Mucosa of rectum (tissue), 2 donors: ENCODE measurements around the gene NR3C2.
"Not testable (repeated sequence)": the region's sequence is repeated elsewhere in the genome, so short reads cannot be mapped to it uniquely, and the experiment has no call there.

Experiments
- H3K27ac ChIP-seq, 2 donors: one replicate each; pipeline ENCODE4 v1.7.0; 2013; ENCODE audit warnings: inconsistent platforms in 2 of 2, low read depth in 2 of 2, low read length in 2 of 2
- H3K27me3 ChIP-seq, 2 donors: one replicate each; pipeline ENCODE4 v1.7.0; 2013; ENCODE audit warnings: low read length in 2 of 2; ENCODE audit not compliant: control insufficient read depth in 2 of 2, insufficient read depth in 2 of 2
- H3K36me3 ChIP-seq, 2 donors: one replicate each; pipeline ENCODE4 v1.7.0; 2013; ENCODE audit warnings: low read length in 2 of 2; ENCODE audit not compliant: control insufficient read depth in 2 of 2, insufficient read depth in 2 of 2
- H3K4me1 ChIP-seq, 2 donors: one replicate each; pipeline ENCODE4 v1.7.0; 2013; ENCODE audit warnings: low read length in 2 of 2, mild to moderate bottlenecking in 1 of 2; ENCODE audit not compliant: control insufficient read depth in 2 of 2, insufficient read depth in 2 of 2
- H3K4me3 ChIP-seq, 2 donors: one replicate each; pipeline ENCODE4 v1.7.0; 2013; ENCODE audit warnings: low read length in 2 of 2
- H3K9ac ChIP-seq, 2 donors: one replicate each; pipeline ENCODE4 v1.7.0; 2013; ENCODE audit warnings: low read length in 2 of 2, low read depth in 1 of 2, mild to moderate bottlenecking in 1 of 2
- H3K9me3 ChIP-seq, 2 donors: one replicate each; pipeline ENCODE4 v1.7.0; 2013; ENCODE audit warnings: low read length in 2 of 2; ENCODE audit not compliant: control insufficient read depth in 2 of 2
- donor health status: healthy.
- donor health status: Normal muscosa, but diverticular disease.

NR3C2 gene

DNA sequence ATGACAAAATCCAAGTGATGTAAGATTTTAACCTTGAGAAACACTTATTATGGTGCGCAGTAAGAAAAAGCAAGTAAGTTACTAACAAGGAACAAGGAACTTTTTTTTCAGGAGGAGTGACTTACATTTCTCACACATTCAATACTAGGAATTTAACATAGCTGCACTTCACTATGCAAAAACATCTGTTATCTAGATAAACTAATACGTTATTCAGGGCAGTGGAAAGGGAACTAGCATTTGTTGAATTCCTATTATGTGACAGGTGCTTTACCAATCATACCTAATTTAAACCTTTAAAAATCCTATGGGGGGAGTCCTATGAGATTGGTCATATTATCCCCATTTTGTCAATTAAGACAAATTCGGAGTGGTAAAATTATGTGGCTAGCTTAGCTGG, 238.0 kb downstream of the NR3C2 start:
- peaks cover 3 to 6% of the 10 kb centered on the region in 2 donors for H3K4me1 ChIP-seq
- no peaks in the 10 kb centered on the region for H3K9me3 ChIP-seq
- no peak overlapping the region for H3K27ac ChIP-seq
- no peaks in the 10 kb centered on the region for H3K27me3 ChIP-seq
- H3K9ac ChIP-seq, result no peak overlapping the region
- no peaks in the 10 kb centered on the region for H3K36me3 ChIP-seq
- H3K4me3 ChIP-seq, result no peak overlapping the region

DNA sequence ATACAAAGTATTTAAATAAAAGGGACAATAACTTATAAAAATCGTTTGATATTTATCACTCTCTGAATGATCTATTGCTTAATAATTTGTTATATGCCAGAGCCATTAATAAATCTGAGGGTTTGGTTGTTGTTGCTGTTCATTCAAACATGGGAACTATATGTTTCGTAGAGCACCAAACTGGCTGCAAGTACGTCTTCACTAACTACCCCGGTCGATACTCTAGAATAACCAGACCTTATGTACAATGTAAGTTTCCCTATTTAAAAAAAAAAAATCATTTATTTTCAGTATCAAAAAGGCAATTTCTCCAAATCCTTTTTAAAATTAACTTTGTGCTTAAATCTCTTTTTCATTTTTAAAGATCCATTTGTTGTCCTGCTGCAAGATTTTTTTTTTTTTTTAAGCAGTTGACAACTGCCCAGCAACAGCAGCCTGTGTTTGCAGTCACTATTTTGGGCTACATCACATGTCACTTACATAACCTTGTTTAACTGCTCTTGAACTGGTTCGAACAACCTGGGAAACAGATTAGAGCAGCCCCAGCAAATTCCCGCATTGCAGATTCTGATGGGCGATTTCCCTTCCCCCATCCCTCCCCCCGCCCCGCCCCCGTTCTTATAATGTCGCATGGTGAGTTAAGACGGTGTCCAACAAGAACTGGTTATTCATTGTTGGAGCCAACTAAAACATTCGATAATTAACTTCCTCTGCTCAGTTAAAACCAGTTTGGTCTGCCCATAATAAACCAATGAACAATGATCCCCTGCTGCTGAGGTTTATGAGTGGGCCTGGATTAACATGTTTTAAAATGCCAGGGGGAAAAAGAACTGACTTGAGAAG, 238.9 kb downstream of the NR3C2 start:
- Histone ChIP-seq H3K4me3 (no peak overlapping the region), H3K9me3 (no peaks in the 10 kb centered on the region), H3K27ac (no peak overlapping the region), H3K4me1 (peaks cover 3 to 6% of the 10 kb centered on the region in 2 donors), H3K9ac (no peak overlapping the region), H3K27me3 (no peaks in the 10 kb centered on the region), H3K36me3 (no peaks in the 10 kb centered on the region)

DNA sequence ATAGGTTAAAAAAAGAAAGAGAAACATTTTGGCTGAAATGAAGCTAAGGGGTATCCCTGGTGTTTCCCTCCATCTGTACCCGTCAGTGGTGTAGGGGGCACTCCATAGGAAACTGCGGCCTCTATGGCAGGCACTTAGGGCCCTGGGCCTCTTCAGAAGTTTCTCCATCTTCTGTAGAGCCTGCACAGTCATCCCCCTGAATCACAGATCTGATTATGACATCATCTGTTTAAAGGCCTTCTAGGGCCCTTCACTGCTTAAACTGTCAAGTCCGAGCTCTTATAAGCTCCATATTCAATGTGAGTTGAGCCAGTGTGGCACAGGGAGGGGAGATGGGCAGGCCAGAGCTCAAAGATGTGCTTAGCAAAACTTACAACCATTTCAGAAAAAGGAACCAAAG, 241.3 kb downstream of the NR3C2 start:
- no peak overlapping the region for H3K9ac ChIP-seq
- H3K36me3 ChIP-seq, result peaks cover 0 to 3% of the 10 kb centered on the region in 2 donors
- peaks cover 3 to 6% of the 10 kb centered on the region in 2 donors for H3K4me1 ChIP-seq
- no peak overlapping the region for H3K27ac ChIP-seq
- H3K9me3 ChIP-seq, result no peaks in the 10 kb centered on the region
- no peak overlapping the region for H3K4me3 ChIP-seq
- H3K27me3 ChIP-seq, result no peaks in the 10 kb centered on the region

DNA sequence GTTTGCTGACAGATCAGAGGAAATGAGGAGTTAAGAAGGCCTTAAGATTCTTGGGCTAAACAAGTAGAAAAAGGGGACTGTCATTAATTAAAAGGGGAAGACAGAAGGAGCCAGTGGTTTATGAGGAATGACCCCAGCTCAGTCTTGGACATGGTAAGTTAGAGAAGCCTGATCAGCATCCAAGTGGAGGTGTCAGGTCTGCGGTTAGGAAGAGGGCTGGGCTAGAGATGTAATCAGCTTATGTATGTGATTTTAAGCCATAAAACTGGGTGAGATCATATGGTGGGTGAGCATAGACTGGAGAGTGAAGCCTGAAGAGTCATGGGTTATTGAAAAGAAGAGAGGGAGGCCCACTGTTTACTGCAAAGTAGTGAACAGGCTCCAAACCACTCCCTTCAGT, 246.1 kb downstream of the NR3C2 start:
- H3K27me3 ChIP-seq, result no peaks in the 10 kb centered on the region
- peaks cover 15 to 24% of the 10 kb centered on the region in 2 donors for H3K36me3 ChIP-seq
- H3K9ac ChIP-seq, result no peak overlapping the region
- peaks cover 0 to 3% of the 10 kb centered on the region in 2 donors for H3K4me1 ChIP-seq
- H3K27ac ChIP-seq, result no peak overlapping the region
- no peak overlapping the region for H3K4me3 ChIP-seq
- no peaks in the 10 kb centered on the region for H3K9me3 ChIP-seq

DNA sequence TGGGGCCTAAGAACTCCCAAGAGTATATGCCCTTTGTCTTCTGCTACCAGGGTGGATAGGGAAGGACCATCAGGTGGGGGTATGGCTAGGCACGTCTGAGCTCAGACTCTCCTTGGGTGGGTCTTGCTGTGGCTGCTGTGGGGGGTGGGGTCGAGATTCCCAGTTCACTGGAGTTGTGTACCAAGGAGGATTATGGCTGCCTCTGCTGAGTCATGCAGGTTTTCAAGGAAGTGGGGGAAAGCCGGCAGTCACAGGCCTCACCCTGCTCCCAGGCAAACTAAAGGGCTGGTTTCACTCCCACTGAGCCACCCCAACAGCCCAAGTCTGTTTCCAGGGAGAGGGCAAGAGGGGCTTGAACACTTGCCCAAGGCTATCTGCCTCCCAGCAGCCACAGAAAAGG, 249.7 kb downstream of the NR3C2 start:
- H3K27ac ChIP-seq, result peak overlapping the region in 1 of 2 donors; percentile 51
- H3K9ac ChIP-seq, result no peak overlapping the region

DNA sequence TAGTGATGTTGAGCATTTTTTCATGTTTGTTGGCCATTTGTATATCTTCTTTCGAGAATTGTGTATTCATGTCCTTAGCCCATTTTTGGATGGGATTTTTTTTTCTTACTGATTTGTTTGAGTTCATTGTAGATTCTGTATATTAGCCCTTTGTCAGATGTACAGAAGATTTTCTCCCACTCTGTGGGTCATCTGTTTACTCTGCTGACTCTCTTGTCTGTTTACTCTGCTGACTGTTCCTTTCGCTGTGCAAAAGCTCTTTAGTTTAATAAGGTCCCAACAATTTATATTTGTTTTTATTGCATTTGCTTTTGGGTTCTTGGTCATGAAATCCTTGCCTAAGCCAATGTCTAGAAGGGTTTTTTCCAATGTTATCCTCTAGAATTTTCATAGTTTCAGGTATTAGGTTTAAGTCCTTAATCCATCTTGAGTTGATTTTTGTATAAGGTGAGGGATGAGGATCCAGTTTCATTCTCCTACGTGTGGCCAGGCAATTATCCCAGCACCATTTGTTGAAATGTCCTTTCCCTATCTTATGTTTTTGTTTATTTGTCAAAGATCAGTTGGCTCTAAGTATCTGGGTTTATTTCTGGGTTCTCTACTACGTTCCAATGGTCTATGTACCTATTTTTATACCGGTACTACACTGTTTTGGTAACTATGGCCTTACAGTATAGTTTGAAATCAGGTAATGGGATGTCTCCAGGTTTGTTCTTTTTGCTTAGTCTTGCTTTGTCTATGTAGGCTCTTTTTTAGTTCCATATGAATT, 254.6 kb downstream of the NR3C2 start:
- not testable (repeated sequence) for H3K27me3 ChIP-seq, H3K9ac ChIP-seq, H3K27ac ChIP-seq, H3K9me3 ChIP-seq, H3K4me1 ChIP-seq, H3K4me3 ChIP-seq
- H3K36me3 ChIP-seq, result peaks cover 7 to 15% of the 10 kb centered on the region in 2 donors

More for the DNA sequence above, 249.7 kb downstream of the NR3C2 start:
- Histone ChIP-seq H3K4me3 (no peak overlapping the region), H3K4me1 (peaks cover 0 to 3% of the 10 kb centered on the region in 2 donors), H3K27me3 (no peaks in the 10 kb centered on the region), H3K9me3 (no peaks in the 10 kb centered on the region), H3K36me3 (peaks cover 15 to 25% of the 10 kb centered on the region in 2 donors)

DNA sequence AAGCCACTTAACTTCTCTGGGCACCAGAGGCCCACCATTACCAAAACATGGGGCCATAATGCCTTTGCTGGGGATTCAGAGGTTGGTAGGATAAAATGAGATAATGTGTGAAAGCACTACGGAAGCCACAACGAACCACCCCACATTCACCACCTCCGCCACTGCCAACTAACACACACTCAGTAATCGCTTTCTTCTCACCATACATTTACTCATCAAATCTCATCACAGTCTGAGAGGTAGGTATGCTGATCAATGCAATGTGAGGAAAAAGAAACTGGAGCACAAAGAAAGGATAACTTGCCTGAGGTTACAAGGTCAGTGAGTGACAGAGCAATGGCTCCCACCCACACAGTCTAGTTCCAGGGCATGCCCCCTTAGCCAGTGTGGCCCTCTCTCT, 257.3 kb downstream of the NR3C2 start:
- no peak overlapping the region for H3K9ac ChIP-seq
- peaks cover 0 to 8% of the 10 kb centered on the region in 2 donors for H3K4me1 ChIP-seq
- H3K4me3 ChIP-seq, result no peak overlapping the region
- H3K27ac ChIP-seq, result no peak overlapping the region
- no peaks in the 10 kb centered on the region for H3K9me3 ChIP-seq
- H3K36me3 ChIP-seq, result peaks cover 0 to 10% of the 10 kb centered on the region in 2 donors
- H3K27me3 ChIP-seq, result no peaks in the 10 kb centered on the region

DNA sequence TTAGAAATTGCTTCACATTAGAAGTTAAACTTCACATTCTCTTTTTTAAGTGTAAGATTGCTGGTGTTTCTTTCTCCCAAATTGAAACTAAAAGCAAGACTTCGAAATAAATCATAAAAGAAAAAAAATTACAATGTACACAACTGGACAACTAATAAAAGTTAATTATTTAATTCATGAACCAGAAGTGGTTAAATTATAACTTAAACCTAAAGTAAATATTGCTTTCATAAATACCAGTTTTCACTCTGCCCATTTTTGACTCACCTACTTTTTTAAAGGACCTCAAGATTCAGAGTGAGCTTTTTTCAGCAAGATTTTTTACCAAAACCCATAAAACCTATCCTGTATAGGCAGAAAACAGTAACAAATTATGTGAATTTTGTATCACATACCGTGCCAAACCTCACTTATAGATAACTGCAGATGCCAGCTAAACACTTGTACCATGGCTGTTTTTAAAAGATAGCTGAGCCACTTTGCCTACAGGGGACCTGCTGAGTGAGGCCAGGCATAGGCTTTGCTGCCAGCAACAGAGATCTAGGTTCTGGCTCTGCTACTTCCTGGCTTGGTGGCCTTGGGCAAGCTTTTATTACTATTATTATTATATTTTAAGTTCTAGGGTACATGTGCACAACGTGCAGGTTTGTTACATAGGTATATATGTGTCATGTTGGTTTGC, 259.8 kb downstream of the NR3C2 start:
- Histone ChIP-seq H3K4me1 (peaks cover 0 to 8% of the 10 kb centered on the region in 2 donors), H3K36me3 (peaks cover 0 to 7% of the 10 kb centered on the region in 2 donors), H3K4me3 (no peak overlapping the region), H3K27ac (no peak overlapping the region), H3K9me3 (no peaks in the 10 kb centered on the region), H3K9ac (no peak overlapping the region), H3K27me3 (no peaks in the 10 kb centered on the region)

DNA sequence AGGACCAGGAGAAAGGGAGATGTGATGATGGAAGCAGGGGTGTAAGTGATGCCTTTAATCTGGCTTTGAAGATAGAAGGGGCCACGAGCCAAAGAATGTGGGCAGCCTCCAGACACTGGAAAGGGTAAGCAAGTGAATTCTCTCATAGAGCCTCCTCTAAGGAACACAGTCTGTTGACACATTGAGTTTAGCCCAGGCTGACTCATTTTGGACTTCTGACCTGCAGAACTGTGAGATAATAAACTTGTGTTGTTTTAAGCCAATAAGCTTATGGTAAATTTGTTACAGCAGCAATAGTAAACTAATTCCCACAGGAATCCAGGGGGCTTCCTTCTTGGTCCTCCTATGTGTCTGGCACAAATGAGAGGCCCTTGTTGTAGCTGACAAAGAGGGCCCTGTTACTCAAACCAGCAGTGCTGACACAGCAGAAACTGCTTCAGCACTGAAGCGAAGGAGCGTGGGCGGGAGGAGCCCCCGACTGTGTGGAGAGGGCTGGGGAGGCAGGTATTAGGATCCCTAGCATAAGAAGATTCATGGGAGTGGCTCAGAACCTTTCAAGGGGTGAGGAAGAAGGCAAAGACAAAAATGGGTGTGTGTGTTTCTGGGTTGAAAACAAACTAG, 268.7 kb downstream of the NR3C2 start:
- Histone ChIP-seq H3K4me1 (peaks cover 7 to 36% of the 10 kb centered on the region in 2 donors), H3K9ac (no peak overlapping the region), H3K27ac (peak overlapping the region; percentile 68 to 75), H3K9me3 (no peaks in the 10 kb centered on the region), H3K36me3 (peaks cover 0 to 5% of the 10 kb centered on the region in 2 donors), H3K4me3 (no peak overlapping the region), H3K27me3 (no peaks in the 10 kb centered on the region)
